NCI-H2171 treated with DMSO at 0.1 percent for 48 hours (cell line): ENCODE data around the gene SDF4.

Experiments used
- DNase-seq: peaks from one replicate; lab custom pipeline; 2025; lab: John Stamatoyannopoulos, UW

Gene SDF4

DNA sequence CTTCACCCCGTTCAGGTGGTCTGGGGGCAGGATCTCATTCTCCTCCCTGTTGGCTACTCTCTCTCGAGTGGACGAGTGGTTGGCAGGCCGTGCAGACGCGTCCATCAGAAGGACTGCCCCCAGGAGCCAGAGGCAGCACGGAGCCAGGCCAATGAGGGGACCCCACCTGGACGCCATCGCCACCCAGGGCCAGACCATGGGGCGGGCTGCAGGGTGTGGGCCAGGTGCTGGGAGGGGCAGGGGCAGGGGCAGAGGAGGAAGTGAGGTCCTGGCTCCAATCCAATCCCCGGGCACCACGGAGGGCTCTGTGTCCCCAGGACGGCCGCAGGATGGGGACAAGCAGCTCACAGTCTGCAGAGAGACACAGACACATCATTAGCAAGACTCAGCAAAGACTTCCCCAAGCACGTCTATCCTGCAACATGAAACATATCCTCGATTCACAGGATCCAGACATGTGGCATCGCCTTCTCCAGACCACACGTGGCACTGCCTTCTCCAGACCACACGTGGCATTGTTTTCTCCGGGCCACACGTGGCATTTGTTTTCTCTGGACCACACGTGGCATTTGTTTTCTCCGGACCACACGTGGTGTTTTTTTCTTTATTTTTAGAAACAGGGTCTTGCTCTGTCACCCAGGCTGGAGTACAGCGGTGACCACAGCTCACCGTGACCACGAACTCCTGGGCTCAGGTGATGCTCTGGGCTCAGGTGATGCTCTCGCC lies 3.0 kb downstream of the SDF4 start:
- DNase-seq, result no peak

DNA sequence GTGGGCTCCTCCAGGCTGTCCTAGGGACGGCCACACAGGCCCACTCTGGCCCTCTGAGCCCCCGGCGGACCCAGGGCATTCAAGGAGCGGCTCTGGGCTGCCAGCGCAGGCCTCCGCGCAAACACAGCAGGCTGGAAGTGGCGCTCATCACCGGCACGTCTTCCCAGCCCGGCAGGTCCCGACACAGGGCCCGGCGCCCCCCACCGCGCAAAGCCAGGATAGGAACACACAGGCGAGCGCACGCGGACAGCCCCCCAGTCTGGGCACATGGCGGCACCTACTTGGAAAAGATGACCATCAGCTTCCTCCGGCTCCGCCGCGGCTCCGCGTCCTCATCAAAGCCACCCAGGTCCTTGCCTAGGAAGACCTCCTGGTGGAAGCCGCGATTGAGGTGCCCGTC lies 3.6 kb downstream of the SDF4 start:
- DNase-seq, result no peak

DNA sequence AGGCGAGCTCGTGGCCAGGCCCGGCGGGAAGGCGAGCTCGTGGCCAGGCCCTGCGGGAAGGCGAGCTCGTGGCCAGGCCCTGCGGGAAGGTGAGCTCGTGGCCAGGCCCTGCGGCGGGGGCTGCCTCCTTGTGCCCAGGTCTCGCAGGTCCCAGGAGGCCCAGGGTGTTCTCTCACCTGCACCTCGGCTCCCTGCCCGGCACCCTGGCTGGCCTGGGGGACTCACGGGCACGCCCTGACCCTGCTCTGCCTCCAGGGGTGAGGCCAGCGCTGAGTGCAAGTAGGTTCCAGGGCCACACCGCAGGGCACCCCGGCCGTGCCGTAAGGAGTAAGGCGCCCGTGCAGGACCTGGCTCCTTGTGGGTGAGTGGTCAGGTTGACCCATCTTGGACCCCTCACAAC lies 4.4 kb downstream of the SDF4 start:
- DNase-seq, result no peak

DNA sequence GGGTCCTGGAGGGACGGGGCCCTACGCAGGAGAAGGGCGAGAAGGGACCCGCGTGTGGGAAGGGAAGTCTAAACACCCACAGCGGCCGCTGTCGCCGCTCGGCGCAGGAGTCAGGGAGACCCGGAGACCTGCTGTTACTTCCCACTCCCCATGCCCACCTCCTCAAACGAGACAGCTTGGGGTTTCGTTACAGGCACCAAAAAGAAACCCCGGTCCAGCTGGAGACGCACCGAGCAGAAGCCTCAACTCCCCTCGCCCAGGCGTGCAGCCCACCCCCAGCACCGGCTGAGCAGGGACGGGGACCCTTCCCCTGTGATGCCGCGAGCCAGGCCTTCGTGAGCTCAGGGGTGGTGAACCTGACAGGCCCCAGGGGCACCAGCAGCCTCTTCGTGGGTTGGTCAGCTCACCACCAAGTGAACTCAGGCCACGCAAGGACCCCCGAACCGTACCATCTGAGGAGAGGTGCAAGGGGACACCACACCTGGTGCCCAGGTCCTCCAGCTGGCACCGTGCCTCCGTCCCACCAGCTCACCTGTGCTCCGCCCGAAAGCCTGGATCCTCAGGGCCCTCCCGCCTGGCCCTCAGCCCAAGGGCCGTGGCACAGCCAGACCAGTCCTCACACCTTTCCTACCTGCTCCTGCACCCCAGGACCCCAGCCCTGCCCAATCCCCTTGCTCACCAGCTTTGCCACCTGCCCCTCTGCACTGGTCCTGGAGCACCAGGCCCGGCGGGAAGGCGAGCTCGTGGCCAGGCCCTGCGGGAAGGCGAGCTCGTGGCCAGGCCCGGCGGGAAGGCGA lies 5.0 kb downstream of the SDF4 start:
- DNase-seq, result no peak

DNA sequence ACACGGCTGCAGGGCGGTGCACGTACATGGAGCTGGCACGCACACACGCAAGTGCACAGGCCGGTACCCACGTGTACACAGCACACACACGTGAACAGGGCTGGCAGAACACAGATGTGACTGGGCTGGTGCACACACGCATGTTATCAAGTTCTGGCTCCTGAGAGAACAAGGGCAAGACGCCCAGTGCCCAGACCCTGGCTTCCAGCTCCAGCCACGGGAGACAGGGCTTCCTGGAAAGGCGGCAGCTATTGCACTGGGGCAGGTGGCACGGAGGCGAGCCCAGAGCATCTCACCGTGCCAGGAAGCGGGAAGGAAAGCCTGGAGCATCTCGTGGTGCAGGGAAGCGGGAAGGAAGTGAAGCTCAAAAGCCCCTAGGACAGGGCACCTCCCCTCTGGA lies 5.9 kb downstream of the SDF4 start:
- no peak for DNase-seq

DNA sequence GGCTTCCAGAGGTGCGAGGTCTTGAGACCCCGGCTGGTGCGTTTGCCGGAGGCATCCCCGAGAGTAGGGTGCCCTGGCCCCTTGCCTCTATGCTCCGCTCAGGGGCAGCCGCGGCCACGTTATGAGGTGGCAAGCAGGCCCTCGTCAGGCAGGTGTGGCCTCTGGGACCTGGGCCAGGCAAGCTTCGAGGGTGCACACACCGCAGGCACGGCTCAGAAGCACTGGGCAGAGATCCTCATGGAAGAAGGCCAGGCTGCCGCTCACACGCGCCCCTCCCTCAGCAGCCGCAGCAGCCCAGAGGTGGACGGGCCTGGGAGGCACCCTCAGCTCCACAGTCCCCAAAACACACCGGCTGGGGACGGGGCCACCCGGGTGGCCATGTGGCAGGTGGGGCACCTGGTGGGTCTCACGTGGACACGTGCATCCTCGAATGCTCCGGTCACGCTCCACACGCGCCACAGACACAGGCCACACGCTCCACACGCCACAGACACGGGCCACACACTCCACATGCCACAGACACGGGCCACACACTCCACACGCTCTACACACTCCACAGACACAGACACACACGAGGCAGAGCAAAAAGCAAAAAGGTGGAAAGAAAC lies 6.5 kb downstream of the SDF4 start:
- DNase-seq, result no peak

DNA sequence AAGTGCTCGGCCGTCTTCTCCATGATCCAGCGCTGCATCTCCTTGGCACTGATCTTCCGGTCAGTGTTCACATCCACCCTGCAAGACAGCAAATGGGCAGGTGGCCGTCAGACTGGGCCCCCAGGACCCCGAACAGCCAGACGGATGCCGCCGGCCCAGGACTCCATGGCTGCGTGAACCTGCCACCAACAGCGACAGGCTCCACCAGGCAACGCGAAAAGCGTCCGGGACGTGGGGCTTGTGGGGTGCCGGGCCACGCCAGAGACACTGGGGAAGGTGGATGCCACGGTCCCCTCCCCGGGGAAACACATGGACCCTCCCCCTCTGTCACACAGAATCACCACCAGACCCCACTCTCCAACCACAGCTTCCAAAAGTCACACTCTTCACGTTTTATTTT lies 7.9 kb downstream of the SDF4 start:
- DNase-seq, result no peak

DNA sequence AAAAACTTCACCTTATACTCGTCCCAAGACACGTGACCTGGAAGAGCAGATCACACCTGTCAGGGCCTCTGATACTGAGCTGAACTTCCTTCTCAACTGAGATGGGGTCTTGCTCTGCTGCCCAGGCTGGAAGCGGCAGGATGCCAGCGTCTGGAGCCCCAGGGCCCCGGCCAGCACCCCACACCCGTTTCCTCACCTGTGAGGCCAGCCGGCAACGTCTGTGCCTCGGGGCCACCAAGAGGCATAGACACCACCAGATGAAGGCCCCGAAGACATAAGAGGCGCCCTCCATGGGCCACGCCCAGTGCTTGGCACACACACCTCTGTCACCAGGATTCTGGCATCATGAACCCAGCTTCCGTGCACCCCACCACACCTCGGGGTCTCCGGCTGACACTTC lies 8.5 kb downstream of the SDF4 start:
- DNase-seq, result no peak

DNA sequence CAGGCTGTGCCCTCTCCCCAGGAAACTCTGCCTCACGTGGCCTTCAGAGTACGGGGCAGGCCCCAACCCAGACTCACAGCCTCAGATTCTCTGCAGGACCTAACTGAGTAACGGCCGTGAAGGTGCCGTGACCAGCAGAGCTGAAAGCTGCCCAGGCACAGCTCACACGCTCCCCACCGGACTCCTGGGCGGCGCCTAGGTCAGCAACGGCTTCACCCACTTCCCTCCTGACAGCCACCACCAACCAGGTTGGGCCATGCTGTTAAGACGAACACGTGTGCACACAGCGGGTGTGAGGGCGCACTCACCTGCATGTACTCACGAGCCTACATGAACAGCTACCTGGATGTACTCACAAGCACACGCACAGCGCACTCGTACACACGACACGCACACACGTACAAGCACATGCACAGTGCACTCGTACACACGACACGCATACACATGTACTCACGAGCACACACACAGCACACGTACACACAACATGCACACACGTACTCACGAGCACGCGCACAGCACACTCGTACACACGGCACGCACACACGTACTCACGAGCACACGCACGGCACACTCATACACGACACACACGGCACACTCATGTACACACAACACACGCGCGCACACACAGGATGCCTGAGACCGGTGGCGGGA lies 9.1 kb downstream of the SDF4 start:
- no peak for DNase-seq

DNA sequence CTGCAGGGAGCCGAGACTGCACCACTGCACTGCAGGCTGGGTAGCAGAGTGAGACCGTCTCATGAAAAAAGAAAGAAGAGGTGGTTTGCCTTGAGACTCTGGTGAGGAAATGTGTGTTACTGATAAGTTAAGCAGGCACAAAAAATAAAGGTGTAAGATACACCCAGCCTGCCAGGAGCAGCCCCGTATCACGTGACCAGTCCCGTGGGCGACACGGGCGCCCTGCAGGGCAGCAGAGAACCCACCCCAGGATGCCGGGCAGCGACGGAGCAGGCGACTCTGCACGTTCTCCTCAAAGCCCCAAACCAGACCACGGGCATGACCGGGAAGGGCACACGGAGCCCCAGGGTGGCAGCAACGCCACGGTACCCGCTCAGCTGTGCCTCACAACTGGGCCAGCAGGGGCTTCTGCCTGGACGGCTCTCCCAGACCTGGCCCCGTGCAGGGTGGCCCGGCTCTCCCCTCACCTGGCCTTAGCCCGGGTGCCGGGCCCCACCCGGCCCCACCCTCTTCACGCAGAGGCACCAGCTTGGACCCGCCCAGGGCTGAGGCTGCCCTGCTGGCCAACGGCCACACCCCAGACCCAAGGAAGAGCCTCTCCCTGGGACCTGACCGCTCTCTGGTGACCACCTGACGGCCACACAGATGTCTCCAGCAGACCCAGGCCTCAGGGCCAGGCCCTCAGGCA lies 9.8 kb downstream of the SDF4 start:
- no peak for DNase-seq

DNA sequence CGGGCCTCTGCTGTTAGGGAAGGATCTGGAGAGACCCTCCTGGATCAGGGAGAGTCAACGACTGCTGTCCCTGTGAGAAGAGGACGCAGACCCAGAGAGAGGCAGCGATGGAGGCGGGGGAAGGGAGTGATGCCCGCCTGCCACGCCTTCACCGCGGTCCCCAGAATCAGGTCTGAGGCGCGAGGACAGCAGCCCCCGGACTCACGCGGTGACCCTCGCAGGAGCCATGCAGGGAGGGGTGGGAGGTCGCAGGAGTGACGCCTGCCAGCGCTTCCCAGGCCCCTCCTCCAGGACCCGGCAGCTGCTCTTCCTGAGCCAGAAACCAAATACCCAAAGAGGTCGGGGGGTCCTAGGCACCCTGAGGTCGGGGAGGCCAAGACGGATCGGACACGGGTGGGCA lies 11.6 kb downstream of the SDF4 start:
- DNase-seq, result no peak

DNA sequence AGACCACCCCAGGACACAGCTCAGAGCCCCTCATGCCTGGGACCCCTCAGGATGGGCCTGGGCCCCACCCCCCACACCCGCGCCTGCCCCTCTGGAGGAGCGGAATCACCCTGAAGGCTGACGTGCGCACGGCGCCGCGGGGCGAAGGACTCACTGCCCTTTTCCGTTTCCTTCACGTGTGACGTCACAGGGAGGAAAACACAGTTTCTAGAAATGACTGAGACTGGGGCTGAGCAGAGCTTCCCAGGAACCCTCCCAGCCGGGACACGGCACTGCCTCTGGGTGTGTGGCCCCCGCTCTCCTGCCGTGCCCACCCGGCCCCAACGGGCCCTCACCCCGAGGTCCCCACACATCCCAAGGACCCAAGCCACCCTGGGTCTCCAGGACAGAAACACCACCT lies 12.5 kb downstream of the SDF4 start:
- no peak for DNase-seq

DNA sequence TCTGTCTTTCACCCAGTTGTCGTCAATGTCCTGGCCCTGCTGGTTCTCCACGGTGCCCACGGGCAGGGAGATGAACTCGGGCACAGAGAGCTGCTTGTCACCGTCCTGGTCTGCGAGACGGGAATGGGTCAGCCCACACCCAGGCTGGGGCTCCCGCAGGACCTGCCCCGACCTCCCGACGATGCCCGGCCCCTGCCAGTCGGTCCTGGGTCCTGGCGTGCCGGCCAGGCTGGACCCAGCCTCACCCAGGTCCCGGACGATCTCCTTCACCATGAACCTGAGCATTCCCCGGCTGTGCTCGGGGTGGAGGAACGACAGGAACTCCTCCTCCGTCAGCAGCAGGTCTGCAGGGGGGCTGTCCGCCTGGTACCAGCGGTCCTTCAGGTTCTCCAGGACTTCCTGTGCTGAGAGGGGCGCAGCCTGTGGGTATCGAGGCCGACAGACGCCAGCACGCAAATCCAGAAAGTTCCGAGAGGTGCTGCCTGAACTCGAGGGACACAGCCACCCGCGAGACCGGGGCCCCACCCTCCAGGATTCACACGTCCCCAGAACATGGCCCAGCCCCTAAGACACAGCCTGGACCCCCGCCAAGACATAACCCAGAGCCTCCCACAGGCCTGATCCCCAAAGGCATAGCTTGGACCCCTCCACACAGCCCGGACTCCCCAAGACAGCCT lies 13.1 kb downstream of the SDF4 start:
- no peak for DNase-seq

DNA sequence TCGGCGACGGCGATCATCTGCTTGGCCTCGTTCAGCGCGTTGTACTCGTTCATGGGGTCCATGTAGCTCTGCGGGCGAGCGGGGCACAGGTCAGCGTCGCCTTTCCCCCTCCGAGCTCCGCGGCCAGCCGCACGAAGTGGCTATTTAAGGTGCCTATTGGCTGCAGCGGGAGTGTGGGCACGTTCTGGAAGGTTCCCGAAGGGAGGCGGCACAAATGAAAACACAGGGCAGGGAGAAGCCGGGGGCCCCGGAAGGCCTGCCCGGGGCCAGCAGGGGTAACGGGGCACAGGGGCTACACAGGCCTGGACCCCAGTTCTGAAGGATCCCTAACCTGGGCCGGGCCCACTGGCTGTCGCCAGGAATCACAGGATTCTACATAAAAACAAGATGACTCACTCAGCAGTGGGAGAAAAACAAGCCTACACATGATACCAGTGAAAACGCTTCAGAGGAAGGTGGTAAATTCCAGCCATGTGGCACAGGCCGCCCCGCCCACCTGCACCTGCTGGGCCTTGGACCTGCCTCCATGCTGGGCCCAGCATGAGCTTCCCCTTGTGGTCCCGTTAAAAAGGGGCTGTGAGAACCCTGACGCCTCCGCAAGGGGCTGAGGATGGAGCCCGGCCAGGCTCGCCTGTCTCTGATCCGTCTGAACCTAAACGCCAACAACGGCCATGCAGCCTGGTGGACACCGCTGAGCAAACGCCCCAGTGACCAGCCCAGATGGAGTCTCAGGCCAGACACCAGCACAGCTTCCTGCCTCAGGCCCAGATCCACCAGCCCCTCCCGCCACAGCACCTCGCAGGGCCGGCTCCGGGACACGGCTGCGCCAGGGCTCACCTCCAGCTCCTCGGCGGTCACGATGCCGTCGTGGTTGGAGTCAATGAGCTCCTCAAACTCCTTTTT lies 13.9 kb downstream of the SDF4 start:
- DNase-seq, result peak; percentile 40

DNA sequence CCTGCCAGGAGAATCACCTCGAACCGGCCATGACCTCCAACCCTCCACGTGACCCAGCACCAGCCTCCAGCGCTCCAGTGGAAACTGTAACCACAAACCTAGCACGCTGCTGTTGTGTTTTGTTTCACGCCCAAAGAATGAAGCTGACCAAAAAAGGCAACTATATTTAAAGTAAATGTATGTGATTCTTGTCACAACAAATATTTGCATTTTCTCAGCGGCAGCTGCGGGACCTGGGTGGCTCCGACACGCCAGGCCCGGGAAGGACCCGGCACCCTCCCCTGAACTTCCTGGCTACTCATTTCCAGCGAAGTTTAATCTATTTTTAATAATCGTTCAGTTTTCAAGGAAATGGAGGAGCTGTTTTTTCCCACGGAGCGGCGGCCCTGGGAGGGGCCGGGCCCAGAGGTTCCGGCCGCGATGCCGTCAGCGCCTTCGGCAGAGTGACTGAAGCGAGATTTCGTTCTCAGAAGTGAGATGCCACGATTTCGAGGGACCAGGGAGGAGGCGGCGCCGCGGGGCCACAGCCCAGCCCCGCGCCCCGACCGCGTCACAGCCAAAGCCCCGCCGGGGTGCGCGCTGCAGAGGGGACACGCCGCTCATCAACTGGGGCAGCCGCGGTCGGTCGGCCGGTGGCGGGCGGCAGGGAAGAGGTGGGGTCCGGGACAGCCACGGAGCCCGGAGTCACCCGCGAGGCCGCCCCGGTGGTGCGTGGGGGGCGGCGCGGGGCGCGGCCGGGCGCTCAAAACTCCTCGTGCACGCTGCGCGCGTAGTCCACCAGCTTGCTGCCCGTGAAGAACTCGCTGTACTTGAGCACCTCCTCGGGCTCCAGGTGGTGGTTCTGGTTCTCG lies 14.8 kb downstream of the SDF4 start:
- no peak for DNase-seq

DNA sequence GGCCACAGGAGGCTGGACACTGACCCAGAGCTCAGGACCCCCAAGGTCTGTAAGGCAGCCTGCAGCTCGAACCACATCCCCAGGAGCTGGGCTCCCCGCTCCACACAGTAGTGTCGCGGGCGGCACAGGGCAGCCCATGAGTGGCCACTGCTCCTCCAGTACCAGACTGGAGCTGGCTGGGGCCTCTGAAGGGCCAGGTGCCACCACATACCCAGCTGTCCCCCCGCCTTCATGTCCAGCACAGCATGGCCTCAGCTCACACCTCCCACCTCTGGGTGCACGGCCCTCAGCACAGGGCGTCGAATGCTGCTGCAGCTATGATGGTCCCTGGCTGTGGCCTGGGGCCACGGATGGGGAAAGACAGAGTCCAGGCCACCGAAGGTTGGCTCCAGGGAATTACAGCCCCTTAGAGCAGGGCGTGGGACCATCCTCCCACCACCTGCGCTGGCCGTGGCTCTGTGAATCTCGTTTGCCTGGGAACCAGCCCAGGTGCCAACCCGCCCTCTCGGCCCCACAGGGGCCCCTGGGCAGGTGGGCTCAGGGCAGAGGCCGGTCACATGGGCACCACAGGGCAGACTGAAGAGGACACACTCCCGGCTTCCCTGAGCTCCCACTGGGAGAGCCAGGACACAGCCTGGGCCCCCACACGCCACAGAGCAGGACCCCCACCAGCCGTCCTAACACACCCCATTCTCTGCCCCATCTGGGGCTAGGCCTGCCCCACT lies 15.8 kb downstream of the SDF4 start:
- DNase-seq, result no peak

DNA sequence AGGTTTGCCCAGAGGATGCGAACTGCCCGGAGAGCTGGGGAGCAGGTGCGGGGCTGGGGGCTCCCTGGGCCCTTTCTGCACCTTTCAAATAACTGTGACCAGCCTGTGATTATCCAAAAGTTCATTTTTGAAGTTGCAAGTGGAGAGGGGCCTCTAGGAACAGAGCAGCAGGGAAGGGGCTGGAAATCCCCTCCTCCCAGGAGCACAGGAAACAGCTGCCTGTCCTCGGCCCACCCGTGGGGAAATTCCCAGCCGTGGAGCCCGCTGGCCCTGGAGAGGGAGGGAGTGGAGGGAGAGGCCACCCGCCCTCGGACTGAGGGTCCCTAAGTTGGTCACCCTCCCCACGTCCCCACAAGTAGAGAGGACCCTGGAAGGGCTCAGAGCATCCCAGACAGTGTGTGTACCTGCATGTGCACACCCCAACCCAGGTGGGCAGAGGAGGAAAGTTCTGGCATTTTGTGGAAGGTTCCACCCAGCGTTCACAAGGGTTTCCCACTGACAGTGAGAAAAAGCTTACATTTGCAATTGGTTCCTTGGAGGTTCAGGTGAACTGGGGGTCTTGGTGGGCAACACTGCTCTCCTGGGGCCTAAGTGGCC lies 16.6 kb downstream of the SDF4 start:
- no peak for DNase-seq
